ENCODE data around the gene MBD3L3. TPM values are rescaled to one million over a fixed set of nuclear protein-coding genes. Genes with fewer than 3 reads are reported as not detected.
"Not testable (repeated sequence)": the region's sequence is repeated elsewhere in the genome, so short reads cannot be mapped to it uniquely, and the experiment has no call there.

The MBD3L3 gene
- total and polyA plus RNA-seq, 2 experiments from 2014 or later = not detected

DNA sequence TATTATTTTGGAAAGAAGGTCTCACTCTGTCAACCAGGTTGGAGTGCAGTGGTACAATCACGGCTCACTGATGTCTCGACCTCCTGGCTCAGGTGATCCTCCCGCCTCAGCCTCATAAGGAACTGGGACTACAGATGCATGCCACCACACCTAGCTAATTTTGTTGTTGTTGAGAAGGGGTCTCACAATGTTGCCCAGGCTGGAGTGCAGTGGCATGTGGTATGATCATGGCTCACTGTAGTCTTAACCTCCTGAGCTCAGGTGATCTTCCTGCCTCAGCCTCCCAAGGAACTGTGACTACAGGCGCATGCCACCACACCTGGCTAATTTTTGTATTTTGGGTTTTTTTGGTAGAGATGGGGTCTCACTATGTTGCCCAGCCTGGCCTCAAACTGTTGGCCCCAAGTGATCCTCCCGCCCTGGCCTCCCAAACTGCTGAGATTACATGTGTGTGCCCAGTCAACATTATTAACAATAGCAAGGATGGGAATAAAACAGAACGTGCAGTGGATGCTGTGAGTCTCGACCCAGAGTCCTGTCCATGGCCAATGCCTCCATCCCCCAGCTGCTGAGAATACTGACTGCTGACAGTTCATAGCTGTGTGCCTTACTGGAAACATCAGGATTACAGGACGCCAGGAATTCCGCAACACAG, 5.4 kb upstream of the MBD3L3 start:
- Histone ChIP-seq H3K4me1 (ENCODE audit: insufficient read depth) (no peaks in the 10 kb centered on the region), H3K36me3 (replicated peaks; ENCODE audit: insufficient read depth, low read depth) (no peaks in the 10 kb centered on the region), H3K4me2 (no peak overlapping the region), H3K4me3 (no peak overlapping the region), H3K79me2 (no peaks in the 10 kb centered on the region), H3K27ac (no peak overlapping the region), H2AFZ (no peak overlapping the region), H3K9me3 (ENCODE audit: low read depth) (no peaks in the 10 kb centered on the region), H4K20me1 (ENCODE audit: insufficient read depth, poor library complexity, severe bottlenecking) (no peaks in the 10 kb centered on the region), H3K27me3 (no peaks in the 10 kb centered on the region), H3K9me2 (replicated peaks; ENCODE audit: insufficient read depth) (no peaks in the 10 kb centered on the region)
- TF ChIP-seq EZH2 (IDR thresholded peaks at IDR 0.05; ENCODE audit: borderline replicate concordance) (no peak), CTCF (IDR thresholded peaks at IDR 0.05; ENCODE audit: poor library complexity) (no peak), EZH2phosphoT487 (IDR thresholded peaks at IDR 0.05; ENCODE audit: low read depth, severe bottlenecking, unreplicated experiment) (no peak)
- no peak for DNase-seq (ENCODE audit: low spot score)
- WGBS (ENCODE audit: low lambda C conversion rate, missing lambda C conversion rate) = 96% methylated on average over 9 of the region's 9 CpGs

GRCh38 chr19:7063339-7063738, 4.9 kb upstream of the MBD3L3 start:
- 85% methylated on average over 4 of the region's 4 CpGs for WGBS (ENCODE audit: low lambda C conversion rate, missing lambda C conversion rate)
- H4K20me1 ChIP-seq (ENCODE audit: insufficient read depth, poor library complexity, severe bottlenecking) = no peaks in the 10 kb centered on the region
- H3K9me2 ChIP-seq (replicated peaks; ENCODE audit: insufficient read depth) = no peaks in the 10 kb centered on the region
- DNase-seq (ENCODE audit: low spot score) = no peak
- TF ChIP-seq EZH2 (IDR thresholded peaks at IDR 0.05; ENCODE audit: borderline replicate concordance) = no peak
- no peak for TF ChIP-seq EZH2phosphoT487 (IDR thresholded peaks at IDR 0.05; ENCODE audit: low read depth, severe bottlenecking, unreplicated experiment)
- TF ChIP-seq CTCF (IDR thresholded peaks at IDR 0.05; ENCODE audit: poor library complexity) = no peak
- H3K4me3 ChIP-seq = no peak overlapping the region
- H3K27ac ChIP-seq = no peak overlapping the region
- H3K27me3 ChIP-seq = no peaks in the 10 kb centered on the region
- H3K36me3 ChIP-seq (replicated peaks; ENCODE audit: insufficient read depth, low read depth) = no peaks in the 10 kb centered on the region
- H2AFZ ChIP-seq = no peak overlapping the region
- no peaks in the 10 kb centered on the region for H3K79me2 ChIP-seq
- H3K4me1 ChIP-seq (ENCODE audit: insufficient read depth) = no peaks in the 10 kb centered on the region
- H3K4me2 ChIP-seq = no peak overlapping the region
- no peaks in the 10 kb centered on the region for H3K9me3 ChIP-seq (ENCODE audit: low read depth)

GRCh38 chr19:7059977-7060376, 1.5 kb upstream of the MBD3L3 start:
- H3K9me2 ChIP-seq (replicated peaks; ENCODE audit: insufficient read depth); H4K20me1 ChIP-seq (ENCODE audit: insufficient read depth, poor library complexity, severe bottlenecking); H3K9me3 ChIP-seq (ENCODE audit: low read depth); H3K4me1 ChIP-seq (ENCODE audit: insufficient read depth); H3K4me2 ChIP-seq; DNase-seq (ENCODE audit: low spot score); H3K36me3 ChIP-seq (replicated peaks; ENCODE audit: insufficient read depth, low read depth); H3K79me2 ChIP-seq; H3K27me3 ChIP-seq; H2AFZ ChIP-seq; H3K27ac ChIP-seq; H3K4me3 ChIP-seq: not testable (repeated sequence)
- 85% methylated on average over 2 of the region's 2 CpGs for WGBS (ENCODE audit: low lambda C conversion rate, missing lambda C conversion rate)

DNA sequence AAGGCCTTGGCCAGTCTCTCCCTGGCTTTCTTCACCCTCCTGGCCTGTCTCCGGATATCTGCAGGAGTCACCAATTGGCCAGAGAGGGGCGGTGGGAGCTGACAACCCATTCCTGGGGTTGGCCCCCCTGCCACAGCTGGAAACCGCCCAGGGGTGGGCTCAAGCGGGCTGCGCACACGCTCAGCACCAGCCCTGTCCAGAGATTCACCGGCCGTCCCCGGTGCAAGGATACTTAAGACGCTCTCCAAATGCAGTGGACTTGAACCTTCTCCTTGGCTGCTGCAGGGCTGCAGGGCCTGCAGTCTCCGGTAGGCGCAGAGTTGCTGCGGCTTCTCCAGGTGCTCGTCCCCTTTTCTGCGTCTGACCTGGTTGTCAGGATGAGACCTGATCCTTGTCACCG, 2.1 kb downstream of the MBD3L3 start:
- not testable (repeated sequence) for H2AFZ ChIP-seq; H3K4me1 ChIP-seq (ENCODE audit: insufficient read depth); H3K36me3 ChIP-seq (replicated peaks; ENCODE audit: insufficient read depth, low read depth); DNase-seq (ENCODE audit: low spot score); H3K4me3 ChIP-seq; H3K9me2 ChIP-seq (replicated peaks; ENCODE audit: insufficient read depth); H3K4me2 ChIP-seq; H3K79me2 ChIP-seq; H3K27me3 ChIP-seq; H3K9me3 ChIP-seq (ENCODE audit: low read depth); H4K20me1 ChIP-seq (ENCODE audit: insufficient read depth, poor library complexity, severe bottlenecking); H3K27ac ChIP-seq
- 75% methylated on average over 6 of the region's 16 CpGs for WGBS (ENCODE audit: low lambda C conversion rate, missing lambda C conversion rate)

GRCh38 chr19:7055679-7056078, 2.8 kb downstream of the MBD3L3 start:
- H2AFZ ChIP-seq; H3K9me3 ChIP-seq (ENCODE audit: low read depth); H3K9me2 ChIP-seq (replicated peaks; ENCODE audit: insufficient read depth); H3K4me3 ChIP-seq; H3K4me2 ChIP-seq; H3K4me1 ChIP-seq (ENCODE audit: insufficient read depth); H3K36me3 ChIP-seq (replicated peaks; ENCODE audit: insufficient read depth, low read depth); H3K27ac ChIP-seq; H4K20me1 ChIP-seq (ENCODE audit: insufficient read depth, poor library complexity, severe bottlenecking); DNase-seq (ENCODE audit: low spot score); H3K27me3 ChIP-seq; H3K79me2 ChIP-seq: not testable (repeated sequence)
- WGBS (ENCODE audit: low lambda C conversion rate, missing lambda C conversion rate) = 87% methylated on average over 14 of the region's 14 CpGs

DNA sequence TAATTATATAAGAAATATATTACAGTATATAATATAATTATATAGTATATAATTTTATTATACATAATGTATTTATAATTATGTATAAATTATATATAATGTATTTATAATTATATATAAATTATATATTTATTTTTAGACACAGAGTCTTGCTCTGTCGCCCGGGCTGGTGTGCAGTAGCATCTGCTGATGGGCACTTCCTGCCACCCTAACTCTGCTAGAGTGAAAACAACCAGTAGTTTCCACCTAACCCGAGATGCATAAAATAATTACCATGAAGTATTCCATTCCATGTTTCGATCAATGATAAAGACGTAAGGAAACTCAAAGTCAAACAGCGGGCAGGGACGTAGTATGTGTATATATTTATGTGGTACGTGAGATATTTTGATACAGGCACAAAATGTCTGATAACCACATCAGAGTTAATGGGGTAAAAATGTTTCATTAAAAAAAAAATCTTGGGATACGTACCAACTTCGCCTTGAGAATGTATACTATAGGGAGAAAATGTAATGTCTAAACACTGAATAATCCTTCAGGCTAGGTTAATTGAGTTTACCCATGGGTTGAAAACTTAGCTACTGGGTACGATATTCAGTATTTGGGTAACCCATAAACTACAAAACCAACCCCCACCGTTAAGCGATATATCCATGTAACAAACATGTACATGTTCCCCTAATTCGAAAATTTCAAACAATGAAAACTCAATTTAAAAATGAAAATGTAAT, 3.7 kb downstream of the MBD3L3 start:
- H3K9me2 ChIP-seq (replicated peaks; ENCODE audit: insufficient read depth); H4K20me1 ChIP-seq (ENCODE audit: insufficient read depth, poor library complexity, severe bottlenecking); H3K4me1 ChIP-seq (ENCODE audit: insufficient read depth); H2AFZ ChIP-seq; H3K9me3 ChIP-seq (ENCODE audit: low read depth); DNase-seq (ENCODE audit: low spot score); H3K79me2 ChIP-seq; H3K27ac ChIP-seq; H3K36me3 ChIP-seq (replicated peaks; ENCODE audit: insufficient read depth, low read depth); H3K27me3 ChIP-seq; H3K4me3 ChIP-seq; H3K4me2 ChIP-seq: not testable (repeated sequence)
- WGBS (ENCODE audit: low lambda C conversion rate, missing lambda C conversion rate) = 91% methylated on average over 13 of the region's 14 CpGs

DNA sequence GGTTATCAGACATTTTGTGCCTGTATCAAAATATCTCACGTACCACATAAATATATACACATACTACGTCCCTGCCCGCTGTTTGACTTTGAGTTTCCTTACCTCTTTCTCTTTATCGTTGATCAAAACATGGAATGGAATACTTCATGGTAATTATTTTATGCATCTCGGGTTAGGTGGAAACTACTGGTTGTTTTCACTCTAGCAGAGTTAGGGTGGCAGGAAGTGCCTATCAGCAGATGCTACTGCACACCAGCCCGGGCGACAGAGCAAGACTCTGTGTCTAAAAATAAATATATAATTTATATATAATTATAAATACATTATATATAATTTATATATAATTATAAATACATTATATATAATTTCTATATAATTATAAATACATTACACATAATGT, 5.6 kb downstream of the MBD3L3 start:
- not testable (repeated sequence) for H3K9me2 ChIP-seq (replicated peaks; ENCODE audit: insufficient read depth); H2AFZ ChIP-seq; H3K9me3 ChIP-seq (ENCODE audit: low read depth); H3K27ac ChIP-seq; H3K4me1 ChIP-seq (ENCODE audit: insufficient read depth); H3K36me3 ChIP-seq (replicated peaks; ENCODE audit: insufficient read depth, low read depth); H4K20me1 ChIP-seq (ENCODE audit: insufficient read depth, poor library complexity, severe bottlenecking); H3K79me2 ChIP-seq; H3K4me3 ChIP-seq; H3K27me3 ChIP-seq; H3K4me2 ChIP-seq; DNase-seq (ENCODE audit: low spot score)
- WGBS (ENCODE audit: low lambda C conversion rate, missing lambda C conversion rate) = 93% methylated on average over 7 of the region's 7 CpGs

All from hepatocyte (in vitro differentiated cells).